Stimulated activated CD4-positive, alpha-beta T cell treated with anti-CD3 and anti-CD28 coated beads, Interleukin-12 subunit alpha, Interleukin-12 subunit beta, amount 100 ng/mL, for 24 hours (primary cell): ENCODE data around the gene BEAN1.

Source experiments
- DNase-seq, 2 experiments: peaks; one replicate each; pipeline ENCODE4 v3.0.0-alpha.2; 2020; ENCODE audit warnings: low read depth in 2 of 2

BEAN1 gene, protein sequence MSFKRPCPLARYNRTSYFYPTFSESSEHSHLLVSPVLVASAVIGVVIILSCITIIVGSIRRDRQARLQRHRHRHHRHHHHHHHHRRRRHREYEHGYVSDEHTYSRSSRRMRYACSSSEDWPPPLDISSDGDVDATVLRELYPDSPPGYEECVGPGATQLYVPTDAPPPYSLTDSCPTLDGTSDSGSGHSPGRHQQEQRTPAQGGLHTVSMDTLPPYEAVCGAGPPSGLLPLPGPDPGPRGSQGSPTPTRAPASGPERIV

DNA sequence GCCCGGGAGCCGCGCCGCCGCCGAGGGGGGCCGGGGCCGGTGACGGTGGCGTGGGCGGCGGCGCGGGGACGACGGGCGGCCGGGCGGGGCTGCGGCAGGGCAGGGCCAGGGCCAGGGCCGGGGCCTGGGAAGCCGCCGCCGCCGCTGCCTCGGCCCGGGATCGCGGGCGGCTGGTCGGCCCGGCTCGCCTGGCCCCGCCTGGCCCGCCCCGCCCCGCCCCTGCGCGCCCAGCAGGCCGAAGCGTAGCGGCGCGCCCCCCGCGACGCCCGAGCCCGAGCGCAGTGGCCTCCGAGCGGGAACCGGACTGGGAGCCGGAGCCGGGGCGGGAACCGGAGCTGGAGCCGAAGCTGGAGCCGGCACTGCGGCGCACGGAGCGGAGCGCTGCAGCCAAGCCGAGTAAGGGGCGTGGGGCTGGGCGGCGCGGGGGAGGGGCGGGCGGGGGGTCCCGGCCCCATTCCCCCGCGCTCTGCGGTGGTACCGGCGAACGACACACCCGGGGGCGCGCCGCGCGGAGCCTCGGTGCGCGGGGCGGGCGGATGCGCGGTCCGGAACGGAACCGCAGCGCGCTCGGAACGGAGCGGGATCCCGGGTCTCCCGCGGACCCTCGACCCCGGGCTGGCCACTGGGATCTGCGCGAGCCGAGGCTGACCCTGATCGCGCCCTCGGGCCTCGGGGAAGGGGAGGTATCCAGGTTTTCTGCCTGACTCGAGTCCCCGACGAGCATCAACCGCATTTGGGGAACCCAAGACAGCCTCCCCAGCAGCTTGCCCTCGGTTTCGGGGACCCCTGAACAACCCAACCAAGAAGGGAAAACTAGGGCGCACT lies at the start of gene BEAN1:
BEAN1 (plus strand) TSS at position 260 of the 825 bp plus-strand sequence. CDS start 10,382 bp downstream, outside the sequence.
- DNase-seq: no peak

DNA sequence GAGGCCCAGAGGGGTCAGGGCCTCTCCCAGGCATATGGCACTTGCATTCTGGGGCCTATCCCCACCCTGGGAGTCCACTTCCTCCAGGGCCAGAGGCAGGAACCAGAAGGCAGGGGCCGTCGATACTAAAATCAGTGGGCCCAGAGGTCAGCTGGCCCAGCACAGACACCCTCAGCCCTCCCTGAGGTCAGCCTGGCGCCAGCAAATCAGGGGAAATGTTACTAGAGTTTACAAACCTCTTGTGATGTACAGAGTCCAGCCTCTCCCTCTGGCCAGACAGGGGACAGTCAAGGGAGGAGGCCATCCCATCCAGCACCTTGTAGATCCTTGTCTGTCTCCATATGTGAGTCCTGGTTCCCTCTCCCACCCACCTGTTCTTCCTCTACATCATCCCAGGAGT lies 49.8 kb upstream of the BEAN1 start:
- no peak for DNase-seq

GRCh38 chr16:66378741-66379570 lies 48.1 kb upstream of the BEAN1 start:
- DNase-seq: no peak

GRCh38 chr16:66379571-66379941 lies 47.5 kb upstream of the BEAN1 start:
- no peak for DNase-seq

GRCh38 chr16:66380421-66380820 lies 46.7 kb upstream of the BEAN1 start:
- no peak for DNase-seq

DNA sequence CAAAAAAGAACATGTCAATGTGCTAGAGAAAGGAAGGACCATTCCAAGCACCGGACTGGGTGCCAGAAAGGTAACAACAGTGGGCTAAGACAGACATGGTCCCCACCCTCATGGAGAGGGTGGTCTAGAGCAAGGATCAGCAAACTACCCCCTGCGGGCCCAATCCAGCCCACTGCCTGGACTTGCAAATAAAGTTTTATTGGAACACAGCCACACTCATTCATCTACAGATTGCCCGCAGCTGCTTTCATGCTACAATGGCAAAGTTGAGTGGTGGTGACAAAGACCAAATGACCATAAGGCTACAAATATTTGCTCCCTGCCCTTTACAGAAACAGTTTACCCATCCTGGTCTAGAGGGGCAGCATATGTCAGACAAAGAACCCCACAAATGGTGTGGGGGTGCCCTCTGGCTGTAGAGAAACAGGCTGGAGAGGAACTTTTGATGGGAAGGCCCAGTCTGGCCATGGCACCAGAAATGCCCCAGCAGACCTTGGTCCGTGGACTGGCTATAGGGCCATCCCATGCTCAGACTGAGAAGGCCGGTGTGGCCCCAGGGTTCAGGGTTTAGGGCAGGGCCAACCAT lies 45.4 kb upstream of the BEAN1 start:
- DNase-seq: no peak

DNA sequence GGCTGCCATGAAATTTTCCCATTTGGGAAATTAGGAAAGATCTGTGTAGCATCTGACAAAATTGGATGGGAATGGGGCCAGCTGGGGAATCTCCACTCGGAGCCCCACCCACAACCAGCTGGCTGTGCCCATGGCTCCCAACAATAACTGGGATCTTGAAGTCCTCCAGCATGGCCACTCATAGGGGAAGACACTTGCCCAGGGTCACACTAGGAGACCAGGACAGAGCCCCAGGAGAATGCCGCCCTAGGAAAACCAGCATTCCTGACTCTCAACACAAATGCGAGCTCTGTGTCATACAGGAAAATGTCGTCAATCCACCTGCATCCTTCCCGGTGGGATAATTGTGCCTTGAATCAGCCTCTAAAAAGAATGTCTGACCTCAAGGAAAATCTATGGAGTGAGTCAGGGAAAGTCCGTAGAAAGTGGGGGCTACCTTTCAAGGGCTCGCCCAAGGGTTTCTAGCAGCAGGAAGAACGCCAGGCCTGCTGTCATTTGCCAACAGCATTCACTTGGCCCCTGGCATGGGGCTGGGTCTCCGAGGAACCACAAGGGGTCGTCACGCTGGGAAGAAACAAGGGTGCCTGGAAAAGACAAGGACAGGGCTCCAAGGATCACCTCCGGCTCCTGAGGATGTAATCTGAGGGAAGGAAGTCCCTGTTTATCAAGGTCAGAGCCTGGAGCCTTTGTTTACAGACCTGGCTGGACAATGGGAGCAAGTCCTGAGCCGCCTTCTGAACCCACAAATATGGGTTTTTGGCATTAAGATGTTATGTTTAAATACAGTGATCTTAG lies 44.7 kb upstream of the BEAN1 start:
- DNase-seq: no peak

DNA sequence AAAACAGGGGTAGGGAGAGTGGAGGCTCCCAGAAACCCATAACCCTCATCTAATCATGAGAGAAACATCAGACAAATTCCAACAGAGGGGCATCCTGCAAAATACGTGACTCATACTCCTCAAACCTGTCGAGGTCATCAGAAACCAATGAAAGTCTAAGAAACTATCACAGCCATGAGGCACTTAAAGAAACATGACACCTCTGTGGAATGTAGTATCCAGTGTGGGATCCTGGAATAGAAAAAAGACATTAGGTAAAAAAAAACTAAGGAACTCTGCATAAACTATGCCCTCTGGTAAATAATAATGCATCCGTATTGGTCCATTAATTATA lies 44.2 kb upstream of the BEAN1 start:
- no peak for DNase-seq

DNA sequence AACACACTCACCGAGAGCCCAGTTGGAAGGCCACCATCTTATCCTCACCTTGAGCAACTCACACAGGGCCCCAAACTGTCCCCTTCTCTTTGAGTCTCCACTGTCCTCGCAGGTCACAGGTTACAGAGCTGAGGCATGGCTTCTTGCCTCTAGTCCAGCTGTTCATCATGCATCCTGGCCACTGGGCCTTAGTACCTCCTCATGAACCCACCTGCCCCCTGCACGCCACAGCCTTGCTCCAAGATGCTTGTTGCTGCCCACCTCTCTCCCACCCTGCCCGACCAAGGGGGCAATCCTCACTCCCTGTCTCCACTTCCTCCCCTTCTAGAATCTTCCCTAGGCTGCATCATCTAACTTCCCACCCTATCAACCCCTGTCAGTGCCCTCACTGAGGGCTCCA lies 43.5 kb upstream of the BEAN1 start:
- DNase-seq: no peak

- no peak for DNase-seq
Observed at GRCh38 chr16:66385415-66385814, 41.7 kb upstream of the BEAN1 start.

DNA sequence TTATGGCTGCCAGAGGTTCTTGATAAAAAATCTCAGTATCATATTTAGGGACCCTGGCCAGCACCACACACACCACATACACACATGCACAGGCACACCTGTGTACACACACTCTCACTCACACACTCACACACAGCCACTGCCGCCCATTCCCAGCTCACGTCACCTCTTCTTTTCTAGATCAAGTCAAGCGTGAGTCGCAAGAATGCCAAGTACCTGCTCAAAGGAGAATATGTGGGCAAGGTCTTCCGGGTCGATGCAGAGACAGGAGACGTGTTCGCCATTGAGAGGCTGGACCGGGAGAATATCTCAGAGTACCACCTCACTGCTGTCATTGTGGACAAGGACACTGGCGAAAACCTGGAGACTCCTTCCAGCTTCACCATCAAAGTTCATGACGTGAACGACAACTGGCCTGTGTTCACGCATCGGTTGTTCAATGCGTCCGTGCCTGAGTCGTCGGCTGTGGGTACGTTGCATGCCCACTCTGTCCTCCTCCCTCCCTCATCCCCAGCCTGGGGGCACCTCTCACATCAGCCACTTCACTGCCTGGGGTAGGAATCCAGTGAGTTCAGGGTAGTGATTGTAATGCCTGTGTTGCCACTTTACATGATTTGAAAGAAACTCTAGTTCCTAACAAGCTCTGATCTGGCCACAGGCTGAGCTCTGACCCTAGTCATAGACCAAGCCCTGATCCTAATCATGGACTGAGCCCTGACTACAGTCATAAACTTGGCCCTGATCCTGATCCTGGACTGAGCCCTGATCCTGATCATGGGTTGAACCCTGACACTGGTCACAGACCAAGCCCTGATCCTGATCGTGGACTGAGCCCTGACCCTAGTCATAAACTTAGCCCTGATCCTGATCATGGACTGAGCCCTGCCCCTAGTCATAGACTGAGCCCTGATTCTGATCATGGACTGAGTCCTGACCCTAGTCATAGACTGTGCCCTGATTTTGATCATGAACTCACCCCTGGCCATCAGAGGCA lies 40.2 kb upstream of the BEAN1 start:
- no peak for DNase-seq

GRCh38 chr16:66387817-66388332 lies 39.2 kb upstream of the BEAN1 start:
- no peak for DNase-seq

- DNase-seq: no peak
Observed at GRCh38 chr16:66388350-66389139, 38.5 kb upstream of the BEAN1 start.

DNA sequence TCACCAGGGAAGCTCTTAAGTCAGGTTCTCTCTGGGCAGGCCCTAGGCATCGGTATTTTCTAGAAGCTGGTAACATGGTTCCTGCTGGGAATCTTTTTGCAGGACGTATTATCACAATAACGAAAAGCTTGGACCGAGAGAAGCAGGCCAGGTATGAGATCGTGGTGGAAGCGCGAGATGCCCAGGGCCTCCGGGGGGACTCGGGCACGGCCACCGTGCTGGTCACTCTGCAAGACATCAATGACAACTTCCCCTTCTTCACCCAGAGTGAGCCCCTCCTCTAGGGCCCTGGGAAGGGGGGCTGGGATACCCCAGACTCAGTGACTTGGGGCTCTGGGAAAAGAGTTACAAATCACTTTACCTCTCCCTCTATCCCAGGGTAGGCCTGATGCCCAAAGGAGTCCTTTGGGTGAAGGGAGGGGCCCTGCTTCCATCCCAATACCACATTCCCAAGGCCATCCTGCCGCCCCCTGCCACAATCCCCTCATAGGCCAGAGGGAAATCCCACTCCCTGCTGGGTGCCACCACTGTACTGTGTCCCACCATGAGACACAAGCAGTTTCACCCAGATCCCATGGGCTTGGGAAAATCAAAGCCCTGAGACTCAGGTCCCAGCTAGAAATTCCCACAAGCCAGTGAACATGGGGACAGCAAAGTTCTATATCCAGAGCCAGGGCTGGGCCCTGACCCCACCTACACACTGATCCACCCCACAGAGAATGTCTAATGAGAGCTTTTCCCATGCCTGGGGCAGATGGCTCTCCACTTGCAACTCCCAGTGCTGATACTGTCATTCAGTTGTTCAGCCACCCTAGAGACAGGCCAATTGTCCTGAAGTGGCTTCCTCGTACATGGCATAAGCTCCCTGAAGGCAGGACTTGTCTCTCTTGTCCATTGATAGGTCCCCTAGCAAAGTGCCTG lies 37.6 kb upstream of the BEAN1 start:
- no peak for DNase-seq

DNA sequence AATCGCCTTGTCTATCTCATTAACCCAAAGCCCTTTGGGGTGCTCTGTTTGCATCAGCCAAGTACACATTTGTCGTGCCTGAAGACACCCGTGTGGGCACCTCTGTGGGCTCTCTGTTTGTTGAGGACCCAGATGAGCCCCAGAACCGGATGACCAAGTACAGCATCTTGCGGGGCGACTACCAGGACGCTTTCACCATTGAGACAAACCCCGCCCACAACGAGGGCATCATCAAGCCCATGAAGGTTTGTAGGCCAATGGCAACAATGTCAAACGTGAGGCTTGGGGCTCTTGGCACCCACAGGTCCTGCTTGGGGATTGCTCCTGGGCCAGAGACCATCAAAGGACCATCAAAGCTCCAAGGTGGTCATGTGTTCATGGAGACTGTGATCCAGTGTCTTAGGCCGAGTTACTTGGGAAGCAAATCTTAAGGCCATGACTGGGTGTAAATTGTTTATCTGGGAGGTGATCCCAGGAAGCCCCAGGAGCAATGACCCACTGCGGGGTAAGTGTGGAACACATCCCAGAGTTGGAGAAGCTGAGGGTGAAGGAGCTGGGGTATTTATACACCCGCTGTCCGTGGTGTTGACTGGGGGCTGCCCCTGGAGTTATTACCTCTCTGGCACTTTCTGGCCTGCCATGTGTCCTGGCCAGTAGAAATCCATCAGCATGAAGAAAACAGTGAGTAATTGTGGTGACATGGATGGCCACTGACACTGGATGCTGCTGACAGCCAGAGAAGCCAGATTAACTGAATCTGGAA lies 36.6 kb upstream of the BEAN1 start:
- no peak for DNase-seq

DNA sequence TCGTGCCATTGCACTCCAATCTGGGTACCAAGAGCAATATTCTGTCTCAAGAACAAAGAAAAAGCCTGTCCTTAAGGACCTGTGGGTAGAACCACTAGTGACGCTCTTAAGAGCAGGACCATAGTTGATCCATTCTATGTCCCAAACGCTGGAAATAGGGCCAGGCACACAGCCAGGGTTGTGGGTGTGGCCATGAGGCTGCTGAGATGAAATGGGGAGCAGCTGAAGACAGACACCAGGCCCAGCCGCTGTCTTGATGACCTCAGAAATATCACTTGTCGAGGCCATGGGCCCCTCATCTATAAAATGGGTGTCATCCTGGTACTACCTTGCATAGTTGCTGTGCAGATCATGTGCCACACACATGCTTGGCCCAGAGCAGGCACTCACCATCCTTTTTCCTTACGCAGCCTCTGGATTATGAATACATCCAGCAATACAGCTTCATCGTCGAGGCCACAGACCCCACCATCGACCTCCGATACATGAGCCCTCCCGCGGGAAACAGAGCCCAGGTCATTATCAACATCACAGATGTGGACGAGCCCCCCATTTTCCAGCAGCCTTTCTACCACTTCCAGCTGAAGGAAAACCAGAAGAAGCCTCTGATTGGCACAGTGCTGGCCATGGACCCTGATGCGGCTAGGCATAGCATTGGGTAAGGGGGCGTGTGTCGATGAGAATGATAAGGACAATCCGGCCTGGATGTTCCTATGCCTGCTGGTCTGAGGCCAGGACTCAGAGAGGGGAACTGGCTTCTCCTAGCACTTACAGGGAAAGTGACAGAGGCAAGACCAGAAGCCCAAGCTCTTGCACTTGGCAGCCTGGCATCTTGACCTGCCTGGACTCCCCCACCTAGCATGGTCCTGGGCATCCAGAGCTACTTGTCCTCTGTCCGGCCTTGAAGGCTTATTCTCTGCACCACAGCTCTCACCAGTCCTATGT lies 35.1 kb upstream of the BEAN1 start:
- DNase-seq: no peak
